ENCODE results near the gene OR52N5. TPM values are rescaled to one million over a fixed set of nuclear protein-coding genes. Genes with fewer than 3 reads are reported as not detected.

Gene OR52N5
- not detected for total RNA-seq

DNA sequence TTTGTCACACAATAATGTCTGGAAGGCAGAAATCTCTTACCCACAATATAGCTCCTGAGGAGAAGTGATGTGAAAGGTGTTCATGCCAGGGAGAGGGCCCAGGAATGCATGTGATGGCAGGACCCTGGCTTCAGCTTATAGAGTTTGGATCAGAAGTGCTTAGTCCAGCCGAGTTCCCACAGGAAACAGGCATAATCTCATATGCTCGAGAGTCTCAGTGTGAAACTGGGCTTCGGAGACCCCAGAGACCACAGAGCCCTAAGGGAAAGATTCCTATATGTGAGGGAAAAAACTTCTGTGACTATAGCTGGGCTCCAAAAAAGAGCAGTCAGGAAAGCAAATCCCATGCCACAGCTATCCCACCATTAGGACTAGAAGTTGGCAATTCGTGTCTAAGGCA lies at the start of gene OR52N5:
Gene OR52N5 (minus strand): TSS at position 101 of the 400 bp plus-strand sequence. CDS start 4,721 bp downstream, outside the sequence.
- H3K27ac ChIP-seq: no peak within 1 kb of the TSS
- in situ Hi-C loops (cut with MboI; ENCODE audit: low sequenced_read_pairs in 4 of 4) (no loop called here), intact Hi-C loops (cut with DNase I; ENCODE audit: low total_unique reads) (no loop called here)
- H3K9me3 ChIP-seq: no peaks in the 10 kb centered on the region
- H3K27me3 ChIP-seq: no peaks in the 10 kb centered on the region
- no peaks in the 10 kb centered on the region for H3K4me1 ChIP-seq
- DNase-seq (no peak), ATAC-seq (no peak)
- no peaks in the 10 kb centered on the region for H3K36me3 ChIP-seq
- H3K4me3 ChIP-seq: no peak within 1 kb of the TSS
- TF ChIP-seq POLR2A (IDR thresholded peaks at IDR 0.05): no peak
- TF ChIP-seq, protein P1, sequence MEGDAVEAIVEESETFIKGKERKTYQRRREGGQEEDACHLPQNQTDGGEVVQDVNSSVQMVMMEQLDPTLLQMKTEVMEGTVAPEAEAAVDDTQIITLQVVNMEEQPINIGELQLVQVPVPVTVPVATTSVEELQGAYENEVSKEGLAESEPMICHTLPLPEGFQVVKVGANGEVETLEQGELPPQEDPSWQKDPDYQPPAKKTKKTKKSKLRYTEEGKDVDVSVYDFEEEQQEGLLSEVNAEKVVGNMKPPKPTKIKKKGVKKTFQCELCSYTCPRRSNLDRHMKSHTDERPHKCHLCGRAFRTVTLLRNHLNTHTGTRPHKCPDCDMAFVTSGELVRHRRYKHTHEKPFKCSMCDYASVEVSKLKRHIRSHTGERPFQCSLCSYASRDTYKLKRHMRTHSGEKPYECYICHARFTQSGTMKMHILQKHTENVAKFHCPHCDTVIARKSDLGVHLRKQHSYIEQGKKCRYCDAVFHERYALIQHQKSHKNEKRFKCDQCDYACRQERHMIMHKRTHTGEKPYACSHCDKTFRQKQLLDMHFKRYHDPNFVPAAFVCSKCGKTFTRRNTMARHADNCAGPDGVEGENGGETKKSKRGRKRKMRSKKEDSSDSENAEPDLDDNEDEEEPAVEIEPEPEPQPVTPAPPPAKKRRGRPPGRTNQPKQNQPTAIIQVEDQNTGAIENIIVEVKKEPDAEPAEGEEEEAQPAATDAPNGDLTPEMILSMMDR (IDR thresholded peaks at IDR 0.05 in 4 of 5, conservative IDR thresholded peaks at IDR 0.05 in 1 of 5): no peak

DNA sequence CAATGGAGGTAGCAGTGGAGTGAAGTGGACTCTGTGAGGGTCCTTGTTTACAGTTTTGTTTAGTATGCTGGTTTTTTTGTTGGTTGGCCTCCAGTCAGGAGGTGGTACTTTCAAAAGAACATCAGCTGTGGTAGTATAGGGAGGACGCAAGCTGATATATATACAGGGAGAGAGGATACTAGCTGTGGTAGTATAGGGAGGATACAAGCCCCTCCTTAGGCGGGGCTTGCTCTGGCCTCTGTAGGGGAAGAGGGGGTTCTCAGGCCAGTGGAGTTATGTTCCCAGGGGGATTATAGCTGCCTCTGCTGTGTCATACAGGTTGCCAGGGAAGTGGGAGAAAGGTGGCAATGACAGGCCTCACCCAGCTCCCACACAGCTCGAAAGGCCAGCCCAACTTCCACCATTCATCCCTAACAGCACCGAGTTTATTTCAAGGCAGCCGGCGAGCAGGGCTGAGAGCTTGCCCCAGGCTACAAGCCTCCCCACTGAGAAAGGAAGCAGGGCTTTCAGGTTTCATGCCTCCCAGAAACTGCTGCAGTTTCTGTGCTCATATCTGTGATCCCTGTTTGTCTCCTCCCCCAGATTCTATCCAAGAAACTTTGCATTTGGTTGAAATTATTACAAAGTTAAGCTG lies 48.2 kb upstream of the OR52N5 start:
- ATAC-seq (no peak), DNase-seq (no peak)
- Histone ChIP-seq H3K27me3 (no peaks in the 10 kb centered on the region), H3K36me3 (no peaks in the 10 kb centered on the region), H3K4me1 (no peaks in the 10 kb centered on the region), H3K27ac (no peak overlapping the region), H3K9me3 (no peaks in the 10 kb centered on the region), H3K4me3 (no peak overlapping the region)
- in situ Hi-C loops (cut with MboI; ENCODE audit: low sequenced_read_pairs in 4 of 4): no loop called here
- intact Hi-C loops (cut with DNase I; ENCODE audit: low total_unique reads): no loop called here
- no peak for TF ChIP-seq POLR2A (IDR thresholded peaks at IDR 0.05)
- TF ChIP-seq, protein P1 (IDR thresholded peaks at IDR 0.05 in 4 of 5, conservative IDR thresholded peaks at IDR 0.05 in 1 of 5): no peak

DNA sequence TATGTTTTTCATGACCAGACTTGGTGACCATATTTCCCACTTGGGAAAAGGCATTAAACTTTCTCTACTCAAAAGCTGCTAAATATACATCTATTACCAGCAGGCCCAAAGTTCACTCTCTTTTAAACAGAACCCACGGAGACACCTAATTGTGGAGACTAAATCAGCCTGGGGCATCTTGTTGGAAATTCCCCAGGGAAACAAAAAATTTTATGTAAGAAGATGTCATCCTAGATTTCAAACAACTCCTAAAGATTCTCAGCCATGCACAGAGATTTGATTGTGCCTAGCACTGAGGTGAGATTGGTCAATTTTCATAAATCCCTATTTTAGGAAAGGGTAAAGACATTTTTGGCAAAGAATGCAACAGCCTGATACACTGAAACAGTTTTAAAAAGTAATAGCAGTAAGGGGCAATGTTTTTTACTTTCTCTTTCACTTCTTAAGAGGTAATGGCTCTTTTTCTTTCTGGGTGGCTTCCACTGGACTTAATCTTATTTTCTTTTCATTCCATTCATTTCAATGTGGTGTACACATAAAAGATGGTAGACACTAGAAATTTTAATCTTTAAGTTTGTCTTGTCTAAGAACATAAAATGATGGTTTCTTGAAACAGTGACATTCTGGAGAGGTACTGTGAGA lies 35.2 kb upstream of the OR52N5 start:
- intact Hi-C loops (cut with DNase I; ENCODE audit: low total_unique reads): no loop called here

DNA sequence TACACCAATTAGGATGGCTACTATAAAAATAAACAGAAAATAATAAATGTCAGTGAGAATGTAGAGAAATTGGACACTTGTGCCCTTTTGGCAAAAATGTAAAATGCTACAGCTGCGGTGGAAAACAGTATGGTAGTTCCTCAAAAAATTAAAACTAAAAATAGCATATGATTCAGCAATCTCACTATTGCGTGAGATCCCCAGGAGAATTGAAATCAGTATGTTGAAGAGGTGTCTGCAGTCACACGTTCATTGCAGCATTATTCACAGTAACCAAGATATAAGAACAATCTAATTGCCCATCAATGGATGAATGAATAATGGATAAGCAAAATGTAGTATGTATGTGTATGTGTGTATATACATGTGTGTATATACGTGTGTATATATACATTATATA lies 32.4 kb upstream of the OR52N5 start:
- DNase-seq (no peak), ATAC-seq (no peak)
- in situ Hi-C loops (cut with MboI; ENCODE audit: low sequenced_read_pairs in 4 of 4) (loop anchor here in 3 of 4 donors (25.0 kb wide), 3 partner anchors 328 to 1178 kb away; partner anchors contain the start of genes OR51D1 (in 1 of the 3), OR51E1 (in 1 of the 3) and OR52D1 (in 1 of the 3)), intact Hi-C loops (cut with DNase I; ENCODE audit: low total_unique reads) (no loop called here)
- Histone ChIP-seq H3K36me3 (no peaks in the 10 kb centered on the region), H3K9me3 (no peaks in the 10 kb centered on the region), H3K27me3 (no peaks in the 10 kb centered on the region), H3K4me3 (no peak overlapping the region), H3K27ac (no peak overlapping the region), H3K4me1 (no peaks in the 10 kb centered on the region)
- TF ChIP-seq, protein P1 (IDR thresholded peaks at IDR 0.05 in 4 of 5, conservative IDR thresholded peaks at IDR 0.05 in 1 of 5): no peak
- no peak for TF ChIP-seq POLR2A (IDR thresholded peaks at IDR 0.05)

More for the DNA sequence above, 35.2 kb upstream of the OR52N5 start:
- TF ChIP-seq, protein P1 (IDR thresholded peaks at IDR 0.05 in 4 of 5, conservative IDR thresholded peaks at IDR 0.05 in 1 of 5): no peak
- no peak for TF ChIP-seq POLR2A (IDR thresholded peaks at IDR 0.05)
- in situ Hi-C loops (cut with MboI; ENCODE audit: low sequenced_read_pairs in 4 of 4): loop anchor here in 3 of 4 donors (25.0 kb wide), 3 partner anchors 331 to 1181 kb away; partner anchors contain the start of genes OR51D1 (in 1 of the 3), OR51E1 (in 1 of the 3) and OR52D1 (in 1 of the 3)
- H3K36me3 ChIP-seq: no peaks in the 10 kb centered on the region
- ATAC-seq (no peak), DNase-seq (no peak)
- H3K4me1 ChIP-seq: no peaks in the 10 kb centered on the region
- H3K27me3 ChIP-seq: no peaks in the 10 kb centered on the region
- H3K9me3 ChIP-seq: no peaks in the 10 kb centered on the region
- no peak overlapping the region for H3K27ac ChIP-seq
- no peak overlapping the region for H3K4me3 ChIP-seq
